HG03469 (cell line): Measurements from ENCODE around the gene MAGI1.

ENCODE experiments used
- ATAC-seq: cut with Tn5 transposase; IDR thresholded peaks from one replicate; pipeline ENCODE4 v1.9.1; 2021; ENCODE audit warnings: mild to moderate bottlenecking, moderate library complexity, moderate number of reproducible peaks; ENCODE audit not compliant: unreplicated experiment

MAGI1 gene

DNA sequence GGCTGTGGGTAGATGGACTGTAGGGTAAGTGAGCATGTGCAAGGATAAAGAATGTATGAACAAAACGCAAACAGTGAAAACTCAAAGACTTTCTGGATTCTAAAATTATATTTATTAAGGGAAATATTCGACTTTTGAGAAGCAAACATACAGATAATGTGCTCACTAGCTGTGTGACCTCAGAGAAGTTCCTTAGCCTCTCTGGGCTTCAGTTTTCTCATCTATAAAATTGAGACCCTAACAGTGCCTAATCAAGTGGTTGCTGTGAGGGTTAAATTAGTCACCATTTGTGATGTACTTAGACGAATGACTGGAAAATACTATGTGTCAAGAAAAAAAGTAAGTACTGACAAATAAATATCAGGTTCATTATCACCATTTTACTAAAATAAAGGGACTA lies 261.7 kb downstream of the MAGI1 start:
- no peak for ATAC-seq

DNA sequence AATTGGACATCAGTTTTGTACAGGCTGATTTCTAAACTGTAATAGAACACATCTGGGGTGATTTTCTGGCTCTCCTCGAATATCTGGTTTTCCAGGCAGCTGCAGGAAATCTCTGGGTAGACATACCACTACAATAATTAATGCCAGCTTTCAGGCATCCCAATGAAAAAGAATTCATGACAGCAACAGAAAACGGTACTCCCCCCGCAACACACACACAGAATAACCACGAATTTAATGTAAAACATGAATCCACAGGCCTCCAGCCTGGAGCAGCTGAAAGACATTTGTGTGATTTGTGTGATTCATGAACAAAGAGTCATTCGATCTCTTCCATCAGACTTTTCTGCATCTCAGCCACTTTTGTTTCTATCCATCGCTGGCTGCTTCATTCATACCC lies 262.2 kb downstream of the MAGI1 start:
- ATAC-seq = no peak

DNA sequence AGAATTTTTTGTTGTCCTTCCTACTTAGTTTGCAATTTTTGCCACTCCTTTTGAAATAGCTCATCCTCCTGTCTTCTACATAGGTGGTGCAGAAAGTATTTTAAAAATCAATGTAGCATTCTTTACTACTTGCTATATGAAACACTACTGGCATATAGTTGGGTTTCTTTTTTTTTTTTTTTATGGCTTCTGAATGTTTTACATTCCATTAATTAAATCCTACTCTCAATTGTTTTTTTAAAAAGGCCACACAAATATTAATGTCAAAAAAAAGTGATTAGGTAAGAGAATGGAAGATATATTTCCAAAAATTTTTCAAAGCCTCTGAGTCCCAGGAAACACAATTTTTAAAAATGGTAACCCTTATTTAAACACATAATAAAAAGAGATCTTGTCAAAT lies 262.6 kb downstream of the MAGI1 start:
- no peak for ATAC-seq

DNA sequence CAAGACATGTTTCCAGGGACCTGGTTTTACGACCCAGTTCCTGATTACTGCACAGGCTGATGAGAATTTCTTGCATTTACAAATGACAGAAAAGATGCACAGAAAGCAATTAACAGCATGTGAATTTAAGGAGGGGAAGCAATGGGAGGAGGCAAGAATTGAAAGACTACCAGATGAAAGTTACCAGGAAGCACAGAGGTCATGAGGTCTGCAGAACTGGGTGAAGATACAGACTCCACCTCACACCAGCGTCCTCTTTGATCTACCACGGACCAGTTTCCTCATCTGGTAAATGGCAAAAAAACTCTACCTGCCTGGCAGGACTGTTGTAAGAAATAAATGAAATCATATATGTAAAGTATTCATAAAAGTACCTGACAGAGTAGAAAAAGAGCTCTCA lies 266.0 kb downstream of the MAGI1 start:
- ATAC-seq = no peak

DNA sequence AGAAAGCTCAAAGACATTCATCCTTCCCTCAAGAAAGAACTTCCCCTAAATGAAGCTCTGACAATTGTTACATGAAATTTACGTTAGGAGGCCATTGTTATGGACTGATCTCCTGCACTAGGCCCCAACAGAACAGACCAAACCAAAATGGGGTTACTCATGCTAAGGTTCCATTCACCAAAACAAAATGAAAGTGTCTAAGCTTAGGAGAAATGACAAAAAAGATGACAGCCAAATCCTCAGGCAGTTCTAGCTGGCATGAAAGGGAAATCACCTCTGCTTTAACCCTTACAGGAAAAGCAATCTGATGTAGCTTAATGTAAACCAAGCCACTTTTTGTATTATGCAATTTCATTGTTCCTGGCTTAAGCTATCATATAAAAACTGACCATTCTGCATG lies 271.2 kb downstream of the MAGI1 start:
- no peak for ATAC-seq

DNA sequence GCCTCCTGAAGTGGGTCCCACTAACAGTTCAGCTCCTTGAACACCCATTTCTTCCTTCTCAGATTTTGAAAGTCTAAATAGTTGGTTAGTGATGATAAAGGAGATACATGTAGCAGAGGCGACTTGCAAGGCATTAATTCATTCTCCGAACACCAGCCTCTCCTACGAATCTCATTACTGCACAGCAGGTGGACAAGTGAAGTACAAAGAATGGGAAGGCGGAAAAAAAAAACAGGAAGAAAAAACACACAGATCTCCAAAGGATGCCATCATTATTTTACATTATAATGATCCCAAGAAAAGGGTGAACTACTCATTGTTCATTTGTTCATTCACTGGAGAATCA lies 276.5 kb downstream of the MAGI1 start:
- ATAC-seq = no peak

DNA sequence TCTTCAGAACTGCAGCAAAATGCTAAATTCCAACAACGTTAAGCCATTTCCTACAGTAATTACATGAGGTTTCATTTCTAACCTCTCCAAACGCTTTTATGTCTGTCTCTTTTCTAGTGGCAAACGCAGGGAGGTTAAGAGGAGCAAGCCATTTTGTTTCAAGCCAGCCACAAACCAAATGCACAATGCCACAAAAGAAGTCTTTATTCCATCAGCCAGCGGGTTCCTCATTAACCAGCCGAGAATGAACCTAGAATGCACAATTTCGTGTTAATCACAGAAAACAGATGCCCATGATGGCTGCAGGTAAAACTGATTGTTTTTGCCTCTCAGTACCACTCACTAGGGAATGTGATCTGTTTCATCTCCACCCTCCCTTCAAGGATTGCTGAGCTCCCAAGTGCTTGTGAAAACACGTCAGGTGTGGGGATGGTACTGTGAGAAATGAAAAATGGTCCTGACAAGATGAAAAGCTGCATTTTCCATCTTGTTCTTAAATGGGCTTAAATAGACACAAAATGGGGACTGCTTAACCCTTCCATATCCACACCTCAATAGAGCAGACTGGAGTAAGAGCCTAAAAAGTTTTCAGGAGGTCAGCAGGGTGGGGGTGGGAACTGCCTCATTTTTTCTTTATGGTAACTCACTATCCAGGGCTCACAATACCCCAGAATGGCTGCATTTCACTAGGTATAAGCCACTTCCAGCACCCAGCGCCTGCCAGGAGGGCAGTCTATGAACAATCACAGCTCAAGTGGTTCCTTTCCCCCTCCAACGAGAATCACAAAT lies 277.1 kb downstream of the MAGI1 start:
- ATAC-seq = no peak

DNA sequence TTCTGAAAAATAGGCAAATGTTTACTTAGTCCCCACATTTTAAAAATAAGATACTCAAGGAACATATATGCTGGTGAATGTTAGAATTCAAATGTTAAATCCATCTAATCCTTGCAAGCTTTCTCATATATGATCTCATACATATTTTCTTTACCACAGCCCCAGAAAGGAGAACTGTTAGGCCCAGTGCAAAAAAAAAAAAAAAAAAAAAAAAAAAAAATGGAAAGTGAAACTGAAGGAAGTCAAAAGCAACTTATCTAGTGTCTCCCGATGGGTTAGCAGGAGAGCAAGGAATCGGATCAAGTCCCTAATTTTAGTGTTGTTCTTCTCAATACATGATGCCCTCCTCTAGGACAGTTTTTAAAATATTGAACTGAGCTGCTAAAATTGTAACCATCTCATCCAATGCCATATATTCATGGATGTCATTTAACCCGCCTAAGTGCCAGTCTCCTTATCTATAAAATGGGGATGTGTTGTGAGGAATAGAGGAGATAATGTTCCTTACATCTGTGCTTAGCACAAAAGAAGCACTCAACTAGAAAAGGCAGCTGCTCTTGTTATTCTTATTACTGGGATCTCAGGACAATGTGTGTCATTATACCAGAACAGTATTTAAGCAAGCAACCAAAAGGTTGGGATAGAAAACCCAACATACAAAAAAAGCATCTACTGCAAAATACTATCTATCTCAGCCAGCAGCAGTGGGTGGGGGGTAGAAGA lies 279.7 kb downstream of the MAGI1 start:
- no peak for ATAC-seq

DNA sequence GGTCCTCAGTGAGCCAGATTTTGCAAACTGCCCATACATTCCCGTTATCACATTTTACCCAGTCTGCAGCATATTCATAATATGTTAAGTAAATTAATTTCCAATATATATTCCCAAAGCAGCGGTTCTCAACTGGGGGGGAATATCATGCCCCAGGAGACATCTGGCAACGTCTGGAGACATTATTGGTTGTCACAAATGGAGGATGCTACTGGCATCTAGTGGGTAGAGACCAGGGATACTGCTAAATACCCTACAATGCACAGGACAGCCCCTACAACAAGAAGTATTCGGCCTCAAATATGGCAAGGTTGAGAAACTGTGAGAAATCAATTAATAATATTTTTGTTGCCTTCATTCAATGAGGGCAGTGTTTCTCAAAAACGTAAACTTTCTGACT lies 280.3 kb downstream of the MAGI1 start:
- ATAC-seq = no peak

DNA sequence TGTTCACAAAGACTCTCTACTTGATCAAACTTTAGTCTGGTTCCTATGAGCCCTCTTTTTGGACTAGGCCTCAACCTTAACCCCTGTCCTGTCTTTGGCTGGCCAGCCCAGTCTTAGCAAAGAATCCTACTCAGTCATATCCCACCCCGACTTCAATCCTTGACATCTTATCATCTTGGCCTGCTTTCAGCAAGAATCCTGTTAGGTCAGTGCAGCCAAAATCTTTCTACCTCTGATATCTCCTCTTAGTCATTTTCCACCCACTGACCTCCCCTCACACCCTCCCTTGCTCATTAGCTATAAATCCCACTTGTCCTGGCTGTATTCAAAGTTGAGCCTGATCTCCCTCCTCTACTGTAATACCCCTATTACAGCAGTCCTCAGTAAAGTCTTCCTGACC lies 286.1 kb downstream of the MAGI1 start:
- no peak for ATAC-seq

DNA sequence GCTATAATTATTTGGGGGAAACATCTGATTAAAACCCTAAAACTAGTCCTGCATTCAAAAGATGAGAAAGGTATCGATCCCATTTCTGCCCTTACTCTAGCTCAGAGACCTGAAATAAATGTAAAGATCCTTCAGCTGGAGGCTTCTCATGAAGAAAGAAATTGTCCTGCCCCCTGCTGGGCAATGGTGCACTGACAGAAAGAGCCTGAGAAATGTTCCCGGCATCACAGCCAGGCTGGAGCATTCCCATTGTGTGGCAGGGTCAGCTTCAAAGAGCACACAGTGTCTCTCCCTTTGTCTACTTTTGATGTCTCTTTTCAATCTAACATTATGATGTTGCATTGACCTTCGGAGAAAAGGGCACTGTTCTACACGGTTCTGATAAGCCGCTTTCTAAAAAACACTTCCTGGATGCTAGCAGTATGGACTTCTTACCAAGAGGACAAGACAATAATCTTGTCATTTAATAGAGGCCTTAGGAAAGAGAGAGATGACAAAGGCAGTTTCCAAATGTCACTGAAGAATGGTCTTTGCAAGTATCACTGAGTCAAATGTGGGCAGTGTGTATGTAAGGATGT lies 287.5 kb downstream of the MAGI1 start:
- ATAC-seq = no peak

DNA sequence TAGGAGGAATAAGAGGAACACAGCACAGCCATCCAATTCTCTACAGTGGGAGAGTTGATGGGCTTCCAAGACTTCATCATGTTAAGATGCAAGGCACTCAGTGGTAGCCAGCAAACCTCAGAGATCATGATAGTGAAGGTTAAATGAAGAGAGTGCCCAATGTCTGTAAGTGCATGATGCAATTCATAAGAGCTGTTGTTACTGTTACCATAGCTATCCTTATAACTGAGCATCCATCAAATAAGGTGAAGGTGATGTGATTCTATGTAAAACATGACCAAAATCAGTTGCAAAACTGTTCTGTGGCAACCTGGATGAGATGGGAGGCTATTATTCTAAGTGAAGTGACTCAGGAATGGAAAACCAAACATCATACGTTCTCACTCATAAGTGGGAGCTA lies 289.7 kb downstream of the MAGI1 start:
- no peak for ATAC-seq

DNA sequence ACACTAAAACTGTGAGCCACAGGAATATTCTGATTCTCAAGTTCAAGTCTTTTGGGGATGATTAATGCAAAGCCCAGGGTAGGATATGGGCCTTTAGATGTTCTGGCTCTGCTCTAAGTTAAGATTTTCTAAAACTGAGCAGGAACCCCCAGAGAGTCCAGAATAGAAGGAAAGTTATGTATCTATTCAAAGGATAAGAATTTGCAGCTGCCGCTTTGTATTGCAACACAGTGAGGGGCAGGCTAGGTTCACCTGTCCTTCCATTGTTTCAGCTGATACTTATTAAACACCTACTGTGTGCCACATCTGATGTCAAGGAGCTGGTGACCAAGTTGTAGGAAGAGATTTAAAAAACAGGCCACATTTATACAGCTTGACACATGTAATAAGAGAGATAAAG lies 290.4 kb downstream of the MAGI1 start:
- no peak for ATAC-seq

DNA sequence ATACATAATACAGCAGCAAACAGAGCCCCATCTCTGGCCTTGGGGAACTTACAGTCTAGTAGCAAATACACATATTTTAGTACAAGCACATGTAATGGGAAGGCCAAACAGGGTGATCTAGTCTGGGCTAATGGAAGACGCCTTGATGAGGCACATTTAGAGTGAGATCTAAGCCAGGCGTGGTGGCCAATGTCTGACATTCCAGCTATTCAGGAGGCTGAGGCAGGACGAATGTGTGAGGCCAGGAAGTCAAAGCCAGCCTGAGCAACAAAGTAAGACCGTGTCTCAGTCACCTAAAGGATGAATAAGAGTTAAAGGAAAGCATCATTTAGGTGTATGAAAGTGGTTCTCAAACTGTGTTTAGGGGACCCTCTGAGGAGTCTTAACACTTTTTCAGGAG lies 291.9 kb downstream of the MAGI1 start:
- ATAC-seq = no peak

DNA sequence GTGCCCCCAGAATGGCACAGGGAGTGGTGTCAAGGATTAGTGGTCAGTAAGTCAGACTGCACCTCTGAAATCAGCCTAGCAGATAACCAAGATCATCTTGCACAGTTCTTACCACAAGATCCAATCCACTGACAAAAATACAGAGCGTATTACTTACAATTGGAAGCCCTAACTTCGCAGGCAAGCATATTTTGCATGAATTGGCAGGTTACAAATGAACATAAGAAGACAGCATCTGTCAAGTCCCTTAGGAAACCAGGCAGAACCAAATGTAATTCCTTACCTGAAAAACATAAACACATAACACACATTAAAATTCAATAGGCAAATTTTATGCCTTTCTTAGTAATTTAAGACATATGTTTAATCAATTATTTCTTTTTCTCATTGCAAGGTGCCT lies 293.4 kb downstream of the MAGI1 start:
- no peak for ATAC-seq

DNA sequence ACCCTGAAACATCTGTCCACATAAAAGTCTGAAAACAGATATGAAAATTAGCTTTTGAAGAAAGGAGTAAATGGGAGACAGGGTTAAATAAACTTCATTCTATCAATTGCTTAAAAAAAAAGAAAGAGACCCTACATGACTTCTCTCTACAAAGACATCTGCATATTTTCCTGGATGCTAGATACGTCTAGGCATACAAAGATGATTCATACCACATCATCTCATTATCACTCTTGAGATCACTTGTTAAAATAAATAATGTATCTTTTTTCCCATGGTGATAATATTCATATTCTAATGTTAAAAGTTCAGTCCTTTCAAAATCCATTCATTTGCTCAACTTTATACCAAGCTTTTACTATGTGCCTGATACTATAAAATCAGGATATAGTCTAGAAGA lies 295.8 kb downstream of the MAGI1 start:
- ATAC-seq = no peak

DNA sequence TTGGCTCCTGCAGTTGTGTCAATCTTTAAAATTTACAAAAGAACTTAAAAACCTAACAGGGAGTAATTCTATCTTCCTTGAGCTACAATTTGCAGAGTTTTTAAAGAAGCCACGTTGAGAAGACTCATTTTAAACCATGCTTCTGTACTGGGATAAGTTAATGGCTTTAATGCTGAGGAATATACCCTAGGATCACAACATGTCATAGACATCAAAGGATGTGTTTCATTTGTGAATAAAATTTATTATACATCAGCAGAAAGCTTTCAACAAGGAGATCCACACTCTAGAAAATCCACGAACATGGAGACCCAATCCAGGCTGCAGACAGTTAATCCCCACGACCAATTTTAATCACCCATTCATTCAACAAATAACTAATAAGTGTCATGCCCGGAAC lies 297.2 kb downstream of the MAGI1 start:
- no peak for ATAC-seq

DNA sequence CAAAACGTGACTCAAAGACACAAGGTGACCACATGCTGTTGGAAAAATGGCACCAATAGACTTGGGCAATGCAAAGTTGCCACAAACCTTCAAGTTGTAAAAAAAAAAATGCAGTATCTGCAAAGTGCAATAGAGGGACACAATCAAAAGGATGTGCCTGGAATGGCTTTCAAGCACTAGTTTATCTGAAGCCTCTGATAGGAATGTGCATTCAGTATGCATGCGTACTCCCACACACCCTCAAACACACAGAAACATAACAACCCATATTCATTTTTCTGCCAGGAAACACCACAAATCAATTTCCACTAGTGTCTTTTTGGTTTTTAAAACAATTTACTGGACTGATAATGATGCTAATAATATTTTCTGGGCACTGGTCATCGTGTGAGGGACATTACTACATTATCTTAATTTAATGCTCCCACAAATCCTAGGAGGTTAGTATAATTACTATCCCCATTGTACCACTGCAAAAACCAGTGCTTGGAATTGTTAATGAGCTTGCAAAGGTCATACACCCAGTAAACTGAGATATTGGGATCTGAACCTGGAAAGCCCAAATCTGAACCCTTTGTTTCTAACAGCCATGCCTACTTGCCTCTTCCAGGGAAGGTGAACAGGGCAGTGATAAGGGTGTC lies 298.7 kb downstream of the MAGI1 start:
- ATAC-seq = no peak

DNA sequence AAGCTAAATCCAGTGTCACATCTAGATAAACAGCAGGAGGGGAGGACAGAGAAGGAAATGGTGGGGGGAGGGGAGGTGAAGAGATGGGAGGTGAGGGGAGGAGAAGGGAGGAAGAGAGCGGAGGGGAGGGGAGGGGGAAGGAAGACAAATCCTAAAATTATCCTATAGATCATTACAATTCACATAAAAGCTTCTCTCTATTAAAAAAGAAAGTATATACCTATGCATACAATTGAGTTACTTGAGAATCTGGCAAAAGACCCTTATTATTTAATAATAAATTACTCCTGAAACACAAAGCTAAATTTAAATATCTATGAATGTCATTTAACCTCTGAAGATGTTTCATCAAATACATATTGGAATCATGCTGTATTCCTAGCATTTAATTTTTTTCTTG lies 303.9 kb downstream of the MAGI1 start:
- no peak for ATAC-seq

DNA sequence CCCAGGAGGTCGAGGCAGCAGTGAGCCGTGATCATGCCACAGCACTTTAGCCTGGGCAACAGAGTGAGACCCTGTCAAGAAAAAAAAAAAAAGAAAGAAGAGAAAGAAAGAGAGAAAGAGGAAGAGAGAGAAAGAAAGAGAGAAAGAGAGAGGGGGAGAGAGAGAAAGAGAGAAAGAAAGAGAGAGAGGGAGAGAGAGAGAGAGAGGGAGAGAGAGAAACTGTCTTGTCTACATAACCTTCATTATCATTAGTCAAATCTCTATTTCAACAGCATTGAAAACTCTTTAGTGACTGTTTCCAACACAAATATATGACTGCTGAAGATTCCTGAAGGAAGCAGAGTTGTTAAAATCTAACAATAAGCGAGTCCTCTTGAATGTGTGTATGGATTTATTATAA lies 304.3 kb downstream of the MAGI1 start:
- ATAC-seq = no peak

DNA sequence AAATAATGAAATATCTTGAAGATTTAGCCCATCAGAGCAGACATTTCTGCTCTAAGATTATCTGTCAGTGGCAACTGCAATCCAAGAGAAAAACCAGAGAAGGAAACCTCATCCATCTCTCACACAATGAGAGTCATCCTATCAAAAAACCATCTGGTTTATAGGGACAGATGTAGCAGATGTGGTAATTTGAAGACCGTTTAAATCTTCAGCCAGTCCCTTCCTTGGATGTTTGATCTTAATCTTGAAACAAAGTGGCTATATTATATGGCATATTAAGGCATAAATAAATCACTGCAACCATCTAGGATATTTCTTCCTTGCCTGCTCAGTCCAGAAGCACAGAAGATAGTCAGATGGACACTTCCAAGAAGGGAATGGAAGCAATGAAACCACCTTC lies 305.3 kb downstream of the MAGI1 start:
- no peak for ATAC-seq
